WI38 (cell line): ENCODE data around the gene DPYD.

Source experiments
- H3K4me3 ChIP-seq: 2 replicates; pipeline ENCODE4 v1.5.1; 2011; ENCODE audit warnings: low read depth, mild to moderate bottlenecking, control low read depth, low read length
- TF ChIP-seq, protein P1 (sequence below): IDR thresholded peaks from 2 replicates; pipeline ENCODE4 v1.5.1; 2012; ENCODE audit warnings: low read depth, mild to moderate bottlenecking, control low read depth, low read length

Gene DPYD

DNA sequence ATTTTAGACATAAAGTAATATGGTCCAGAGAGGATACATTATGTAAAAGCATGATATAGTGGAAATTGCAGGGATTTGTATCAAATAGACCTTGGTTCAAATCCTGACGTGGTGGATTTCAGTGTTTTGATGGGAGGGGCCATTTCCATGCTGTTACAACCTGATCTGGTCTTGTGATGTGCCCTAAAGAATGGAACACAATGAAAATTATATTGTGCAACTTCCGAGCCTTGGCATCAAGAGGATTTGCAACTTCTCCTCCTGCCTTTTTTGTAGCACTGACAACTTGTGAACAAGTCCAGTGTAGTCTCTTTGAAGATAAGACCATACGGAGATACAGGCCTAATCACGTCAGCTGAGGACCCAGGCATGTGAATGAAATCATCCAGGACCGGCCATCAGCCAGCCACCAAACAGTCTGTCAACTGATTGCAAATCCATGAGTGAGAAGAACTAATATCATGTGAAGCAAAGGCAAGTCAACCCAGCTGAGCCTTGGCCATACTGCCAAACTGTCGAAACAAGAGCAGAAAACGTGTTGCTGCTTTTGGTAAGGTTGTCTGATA is 412.1 kb downstream of the DPYD start:
- H3K4me3 ChIP-seq = no peak overlapping the region
- TF ChIP-seq, protein P1, sequence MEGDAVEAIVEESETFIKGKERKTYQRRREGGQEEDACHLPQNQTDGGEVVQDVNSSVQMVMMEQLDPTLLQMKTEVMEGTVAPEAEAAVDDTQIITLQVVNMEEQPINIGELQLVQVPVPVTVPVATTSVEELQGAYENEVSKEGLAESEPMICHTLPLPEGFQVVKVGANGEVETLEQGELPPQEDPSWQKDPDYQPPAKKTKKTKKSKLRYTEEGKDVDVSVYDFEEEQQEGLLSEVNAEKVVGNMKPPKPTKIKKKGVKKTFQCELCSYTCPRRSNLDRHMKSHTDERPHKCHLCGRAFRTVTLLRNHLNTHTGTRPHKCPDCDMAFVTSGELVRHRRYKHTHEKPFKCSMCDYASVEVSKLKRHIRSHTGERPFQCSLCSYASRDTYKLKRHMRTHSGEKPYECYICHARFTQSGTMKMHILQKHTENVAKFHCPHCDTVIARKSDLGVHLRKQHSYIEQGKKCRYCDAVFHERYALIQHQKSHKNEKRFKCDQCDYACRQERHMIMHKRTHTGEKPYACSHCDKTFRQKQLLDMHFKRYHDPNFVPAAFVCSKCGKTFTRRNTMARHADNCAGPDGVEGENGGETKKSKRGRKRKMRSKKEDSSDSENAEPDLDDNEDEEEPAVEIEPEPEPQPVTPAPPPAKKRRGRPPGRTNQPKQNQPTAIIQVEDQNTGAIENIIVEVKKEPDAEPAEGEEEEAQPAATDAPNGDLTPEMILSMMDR = no peak

DNA sequence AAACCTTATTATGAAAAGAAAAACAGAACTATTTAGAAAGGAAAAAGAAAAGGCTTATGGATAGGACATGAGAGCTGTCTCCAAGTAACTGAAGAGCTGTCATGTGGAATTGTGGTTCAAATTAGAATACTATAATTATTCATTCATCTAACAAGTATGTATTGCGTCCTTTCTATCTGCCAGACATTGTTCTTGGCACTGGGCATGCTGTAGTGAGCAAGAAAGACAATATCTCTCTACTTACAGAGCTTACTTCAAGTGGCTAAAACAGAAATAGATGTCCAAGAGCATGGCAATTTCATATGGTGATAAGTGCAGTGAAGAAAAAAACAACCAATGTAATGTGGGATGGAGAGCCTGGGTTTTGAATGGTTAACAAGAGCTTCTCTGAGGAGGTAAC is 413.0 kb downstream of the DPYD start:
- TF ChIP-seq, protein P1 = no peak
- no peak overlapping the region for H3K4me3 ChIP-seq

DNA sequence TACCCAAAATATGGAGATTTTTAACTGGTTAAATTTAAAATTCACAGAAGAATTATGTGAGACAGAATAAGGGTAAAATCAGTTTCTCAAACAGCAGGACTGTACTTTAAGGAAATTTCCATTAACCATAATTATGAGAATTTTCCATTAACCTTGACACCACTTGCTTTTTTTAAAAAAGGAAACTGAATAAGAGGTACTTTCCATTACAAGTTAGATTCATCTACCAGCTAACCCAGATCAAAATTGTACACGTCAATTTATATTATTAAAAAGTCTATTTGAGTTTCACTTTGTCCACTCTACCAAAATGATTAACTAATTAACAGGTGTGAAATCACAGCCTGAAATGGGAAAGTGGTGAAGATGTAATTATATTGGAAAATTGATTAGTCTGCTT is 414.5 kb downstream of the DPYD start:
- H3K4me3 ChIP-seq = no peak overlapping the region
- TF ChIP-seq, protein P1 = no peak

GRCh38 chr1:97505816-97506215 is 415.0 kb downstream of the DPYD start:
- no peak overlapping the region for H3K4me3 ChIP-seq
- TF ChIP-seq, protein P1 = no peak

DNA sequence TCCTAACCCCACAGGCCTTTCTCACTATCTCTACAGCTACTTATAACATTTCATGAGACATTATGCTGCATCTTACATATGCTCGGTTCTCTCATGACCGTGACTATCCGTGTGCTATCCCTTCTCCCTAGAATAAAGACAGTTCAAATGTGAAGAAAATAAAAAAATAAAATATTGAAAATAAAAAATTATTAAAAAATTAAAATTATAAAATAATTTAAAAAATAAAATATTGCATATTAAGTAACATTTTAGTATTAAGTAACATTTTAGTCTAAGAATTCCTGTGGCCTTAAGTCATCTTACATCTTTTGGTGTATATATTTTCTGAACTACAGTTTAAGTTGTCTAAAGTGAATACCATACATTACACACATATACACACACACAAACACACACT is 415.5 kb downstream of the DPYD start:
- TF ChIP-seq, protein P1 = no peak
- no peak overlapping the region for H3K4me3 ChIP-seq

DNA sequence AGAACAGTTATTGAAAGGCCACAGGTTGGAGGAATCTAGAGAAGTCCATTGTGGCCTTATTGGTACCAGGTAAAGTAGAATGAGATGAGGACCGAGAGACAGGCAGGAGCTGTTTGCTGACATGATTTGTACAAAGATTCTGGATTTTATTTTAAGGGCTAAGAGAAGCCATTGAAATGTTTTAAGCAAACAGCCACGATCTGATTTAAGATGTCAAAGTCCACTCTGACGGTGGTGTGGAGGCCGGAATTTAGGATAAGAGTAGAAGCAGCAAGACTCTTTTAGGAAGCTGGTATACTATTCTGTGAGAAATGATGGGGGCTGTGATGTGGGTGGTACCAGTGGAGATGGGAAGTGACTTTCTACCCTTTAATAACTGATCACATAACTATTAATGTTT is 418.5 kb downstream of the DPYD start:
- TF ChIP-seq, protein P1 = no peak
- H3K4me3 ChIP-seq = no peak overlapping the region

DNA sequence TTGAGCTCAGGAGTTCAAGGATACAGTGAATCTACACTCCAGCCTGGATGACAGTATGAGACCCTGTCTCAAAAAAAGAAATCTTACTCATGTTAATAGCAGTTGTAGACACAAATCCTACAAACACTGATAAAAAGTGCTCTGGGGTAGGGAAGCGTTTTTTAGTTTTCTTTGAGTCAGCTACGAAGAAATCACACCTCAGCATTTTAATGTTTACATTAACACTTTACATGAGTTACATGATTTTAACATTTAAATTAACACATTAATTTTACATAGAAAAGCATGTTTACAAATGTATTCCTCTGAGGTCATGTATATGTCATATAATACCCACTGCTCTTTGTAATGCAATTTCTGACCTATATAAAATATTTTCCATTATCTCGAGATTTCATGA is 419.2 kb downstream of the DPYD start:
- TF ChIP-seq, protein P1 = no peak
- H3K4me3 ChIP-seq = no peak overlapping the region
